CD14-positive monocyte (primary cell): ENCODE measurements around the gene AP2A1. TPM values are rescaled to one million over a fixed set of nuclear protein-coding genes. Genes with fewer than 3 reads are reported as not detected.

Experiments used
- DNase-seq, 3 donors: peaks; one replicate each; pipeline ENCODE4 v3.0.0-alpha.2; 2011 to 2022
- H2AFZ ChIP-seq: 2 replicates; pipeline ENCODE4 v1.6.0; 2012; ENCODE audit warnings: mild to moderate bottlenecking, low read depth, low read length, inconsistent platforms; ENCODE audit not compliant: insufficient read depth, poor library complexity, severe bottlenecking
- H3K27ac ChIP-seq, 2 donors: 1 replicate in 1 of 2; 2 replicates in 1 of 2; pipeline ENCODE4 v1.5.1; 2012 to 2013; ENCODE audit warnings: low read length in 2 of 2, control low read depth in 1 of 2, inconsistent platforms in 1 of 2, low read depth in 1 of 2, mild to moderate bottlenecking in 1 of 2
- H3K27me3 ChIP-seq, 2 donors: one replicate each; pipeline versions ENCODE4 v1.6.0 to v1.6.1; 2011 to 2013; ENCODE audit warnings: low read length in 2 of 2; ENCODE audit not compliant: control insufficient read depth in 2 of 2, insufficient read depth in 2 of 2
- H3K36me3 ChIP-seq, 2 donors: replicated peaks in 1 of 2; 1 replicate in 1 of 2; 2 replicates in 1 of 2; pipeline versions ENCODE4 v1.5.1 to v1.6.1; 2012 to 2013; ENCODE audit warnings: low read length in 2 of 2, control low read depth in 1 of 2, inconsistent platforms in 1 of 2, mild to moderate bottlenecking in 1 of 2; ENCODE audit not compliant: insufficient read depth in 2 of 2, control insufficient read depth in 1 of 2
- H3K4me1 ChIP-seq, 2 donors: 1 replicate in 1 of 2; 2 replicates in 1 of 2; pipeline versions ENCODE4 v1.5.1 to v1.6.1; 2012 to 2013; ENCODE audit warnings: low read length in 2 of 2, control low read depth in 1 of 2, inconsistent platforms in 1 of 2, mild to moderate bottlenecking in 1 of 2, moderate library complexity in 1 of 2; ENCODE audit not compliant: insufficient read depth in 2 of 2, control insufficient read depth in 1 of 2
- H3K4me2 ChIP-seq: replicated peaks from 2 replicates; pipeline ENCODE3; 2012; ENCODE audit warnings: low read length, moderate library complexity, mild to moderate bottlenecking; ENCODE audit not compliant: poor library complexity, severe bottlenecking; ENCODE audit errors: extremely low read depth
- H3K4me3 ChIP-seq, 3 experiments: fragments of 200-600 bp in 1 of 3; sonication (generic) in 1 of 3; replicated peaks in 1 of 3; 1 replicate in 2 of 3; 2 replicates in 1 of 3; pipeline ENCODE4 v1.5.1; 2011 to 2013; ENCODE audit warnings: low read length in 3 of 3, mild to moderate bottlenecking in 3 of 3, control low read depth in 2 of 3, low read depth in 2 of 3, inconsistent platforms in 1 of 3, moderate library complexity in 1 of 3
- H3K79me2 ChIP-seq: 2 replicates; pipeline ENCODE4 v1.6.0; 2012; ENCODE audit warnings: mild to moderate bottlenecking, control low read depth, inconsistent platforms, low read length, moderate library complexity; ENCODE audit not compliant: insufficient read depth
- H3K9ac ChIP-seq: 2 replicates; pipeline ENCODE4 v1.6.0; 2017; ENCODE audit warnings: low read length, mild to moderate bottlenecking; ENCODE audit not compliant: insufficient read depth, poor library complexity, severe bottlenecking
- H3K9me3 ChIP-seq, 2 donors: replicated peaks in 1 of 2; 1 replicate in 1 of 2; 2 replicates in 1 of 2; pipeline versions ENCODE4 v1.5.1 to v1.6.1; 2012 to 2013; ENCODE audit warnings: low read length in 2 of 2, control low read depth in 1 of 2; ENCODE audit not compliant: control insufficient read depth in 1 of 2, insufficient read depth in 1 of 2
- H4K20me1 ChIP-seq: 2 replicates; pipeline ENCODE4 v1.6.0; 2012; ENCODE audit warnings: mild to moderate bottlenecking, low read length, control low read depth, moderate library complexity; ENCODE audit not compliant: insufficient read depth
- H3K27ac Mint-ChIP-seq, 7 donors: one replicate each; pipeline ENCODE4 v1.8.0; 2020; ENCODE audit warnings: mild to moderate bottlenecking in 7 of 7, mixed read lengths in 7 of 7, moderate library complexity in 6 of 7, inconsistent platforms in 2 of 7
- H3K27me3 Mint-ChIP-seq, 3 donors: one replicate each; pipeline ENCODE4 v1.8.0; 2021 to 2022; ENCODE audit warnings: low read depth in 3 of 3, mild to moderate bottlenecking in 3 of 3, mixed read lengths in 3 of 3, moderate library complexity in 3 of 3, inconsistent platforms in 1 of 3
- H3K36me3 Mint-ChIP-seq, 2 donors: one replicate each; pipeline ENCODE4 v1.8.0; 2020; ENCODE audit warnings: mixed read lengths in 2 of 2, inconsistent platforms in 1 of 2, mild to moderate bottlenecking in 1 of 2
- H3K4me1 Mint-ChIP-seq: one replicate; pipeline ENCODE4 v1.8.0; 2020; ENCODE audit warnings: mild to moderate bottlenecking, mixed read lengths
- H3K4me3 Mint-ChIP-seq, 2 donors: one replicate each; pipeline ENCODE4 v1.8.0; 2020; ENCODE audit warnings: mild to moderate bottlenecking in 2 of 2, mixed read lengths in 2 of 2, moderate library complexity in 1 of 2
- H3K9me3 Mint-ChIP-seq, 7 donors: one replicate each; pipeline ENCODE4 v1.8.0; 2020 to 2022; ENCODE audit warnings: mixed read lengths in 7 of 7, mild to moderate bottlenecking in 6 of 7, moderate library complexity in 6 of 7, inconsistent platforms in 2 of 7
- CTCF ChIP-seq: fragments of 200-600 bp; IDR thresholded peaks from one replicate; pipeline ENCODE4 v1.8.0; 2022; ENCODE audit warnings: antibody characterized with exemption, mild to moderate bottlenecking
- WGBS: methylation state at CpG from one replicate; pipeline ENCODE4 v1.1.5; 2013; ENCODE audit warnings: missing lambda C conversion rate; ENCODE audit not compliant: insufficient coverage; 5-methylcytosine and 5-hydroxymethylcytosine counted together
- intact Hi-C, 2 donors: fragments of 100-400 bp; cut with micrococcal nuclease; formaldehyde crosslinking; loops; one replicate each; pipeline versions ENCODE4 v1.15.0 to v1.15.1; 2023
- polyA plus RNA-seq, 3 donors: library from polyadenylated mRNA; depleted of rRNA in 1 of 3; unstranded in 2 of 3; stranded (reverse) in 1 of 3; fragments of 300-500 nt in 2 of 3; fragments of >200 nt in 1 of 3; fragmentation: Illumina TruSeq in 2 of 3; gene quantifications; 1 replicate in 2 of 3; 2 replicates in 1 of 3; pipeline ENCODE4 v1.2.3, GENCODE V29; 2012 to 2021

The AP2A1 gene
- polyA plus RNA-seq, 3 donors = 12.1 to 117 (median 15.1) TPM

- Mint-ChIP-seq H3K27me3 (peaks cover 0 to 2% (median 0%) of the 10 kb centered on the region in 3 donors), H3K9me3 (no peaks in the 10 kb centered on the region), H3K4me1 (peaks cover 24% of the 10 kb centered on the region), H3K4me3 (no peak overlapping the region), H3K36me3 (peaks cover 58 to 88% of the 10 kb centered on the region in 2 donors), H3K27ac (no peak overlapping the region)
- intact Hi-C loops = no loop called here
- Histone ChIP-seq H3K9ac (no peak overlapping the region), H2AFZ (no peak overlapping the region), H4K20me1 (peaks cover 81% of the 10 kb centered on the region), H3K4me2 (no peak overlapping the region), H3K9me3 (no peaks in the 10 kb centered on the region), H3K36me3 (peaks cover 64 to 96% of the 10 kb centered on the region in 2 donors), H3K4me3 (no peak overlapping the region), H3K79me2 (peaks cover 27% of the 10 kb centered on the region), H3K4me1 (peaks cover 22 to 25% of the 10 kb centered on the region in 2 donors), H3K27me3 (no peaks in the 10 kb centered on the region), H3K27ac (no peak overlapping the region)
- no peak for TF ChIP-seq CTCF
- 95% methylated on average over 6 of the region's 8 CpGs for WGBS
- DNase-seq = no peak
These were observed 62.4 kb downstream of the AP2A1 start for GRCh38 chr19:49829200-49829599.

- no peaks in the 10 kb centered on the region for H3K27me3 ChIP-seq
- no peak overlapping the region for H3K9ac ChIP-seq
- no peak overlapping the region for H3K4me3 ChIP-seq
- Mint-ChIP-seq H3K4me1 (peaks cover 24% of the 10 kb centered on the region), H3K36me3 (peaks cover 63 to 88% of the 10 kb centered on the region in 2 donors), H3K27ac (no peak overlapping the region), H3K27me3 (peaks cover 0 to 2% (median 0%) of the 10 kb centered on the region in 3 donors), H3K4me3 (no peak overlapping the region), H3K9me3 (no peaks in the 10 kb centered on the region)
- no peak overlapping the region for H3K27ac ChIP-seq
- intact Hi-C loops = no loop called here
- WGBS = 98% methylated on average over 16 of the region's 18 CpGs
- no peaks in the 10 kb centered on the region for H3K9me3 ChIP-seq
- peaks cover 78% of the 10 kb centered on the region for H4K20me1 ChIP-seq
- H2AFZ ChIP-seq = no peak overlapping the region
- H3K4me2 ChIP-seq = no peak overlapping the region
- peaks cover 22% of the 10 kb centered on the region for H3K79me2 ChIP-seq
- DNase-seq = no peak
- peaks cover 22 to 25% of the 10 kb centered on the region in 2 donors for H3K4me1 ChIP-seq
- TF ChIP-seq CTCF = no peak
- H3K36me3 ChIP-seq = peaks cover 66 to 98% of the 10 kb centered on the region in 2 donors
These were observed 62.9 kb downstream of the AP2A1 start for GRCh38 chr19:49829721-49830120.
